Iris pigment epithelial cell (primary cell): Measurements from ENCODE around the gene YAE1.

Experiments
- DNase-seq: peaks from one replicate; pipeline ENCODE4 v3.0.0-alpha.2; 2011; ENCODE audit warnings: low read depth

Gene YAE1

GRCh38 chr7:39608278-39608677 lies 42.1 kb downstream of the YAE1 start:
- no peak for DNase-seq

- peak; percentile 69 for DNase-seq
These were observed 43.1 kb downstream of the YAE1 start for GRCh38 chr7:39609113-39609934.

GRCh38 chr7:39609935-39610263 lies 43.7 kb downstream of the YAE1 start:
- no peak for DNase-seq

GRCh38 chr7:39613577-39613976 lies 47.4 kb downstream of the YAE1 start:
- peak; percentile 68 for DNase-seq

GRCh38 chr7:39614299-39614698 lies 48.1 kb downstream of the YAE1 start:
- DNase-seq: no peak

GRCh38 chr7:39615350-39615975 lies 49.3 kb downstream of the YAE1 start:
- no peak for DNase-seq

GRCh38 chr7:39616138-39616537 lies 49.9 kb downstream of the YAE1 start:
- peak; percentile 69 for DNase-seq

- DNase-seq: peak; percentile 84
These were observed 50.8 kb downstream of the YAE1 start for GRCh38 chr7:39617005-39617404.

- DNase-seq: no peak
These were observed 52.7 kb downstream of the YAE1 start for GRCh38 chr7:39618868-39619267.

- DNase-seq: no peak
These were observed 54.3 kb downstream of the YAE1 start for GRCh38 chr7:39620486-39620885.

GRCh38 chr7:39621261-39621660 lies 55.1 kb downstream of the YAE1 start:
- DNase-seq: peak; percentile 97

- no peak for DNase-seq
These were observed 55.7 kb downstream of the YAE1 start for GRCh38 chr7:39621784-39622411.
